Dermis blood vessel endothelial cell (primary cell): ENCODE results near the gene RSRC2. TPM values are rescaled to one million over a fixed set of nuclear protein-coding genes. Genes with fewer than 3 reads are reported as not detected.
"Not testable (repeated sequence)": the region's sequence is repeated elsewhere in the genome, so short reads cannot be mapped to it uniquely, and the experiment has no call there.

Source experiments
- DNase-seq: peaks from one replicate; pipeline ENCODE4 v3.0.0; 2010
- total RNA-seq: library from RNA; depleted of rRNA; stranded (reverse); fragments of >200 nt; gene quantifications from 2 replicates; pipeline ENCODE4 v1.2.3, GENCODE V29; 2014

Gene RSRC2
- total RNA-seq, 1 donor from 2014 or later, result 49.5 TPM

GRCh38 chr12:122484385-122484784 lies 42.4 kb downstream of the RSRC2 start:
- DNase-seq, result not testable (repeated sequence)

DNA sequence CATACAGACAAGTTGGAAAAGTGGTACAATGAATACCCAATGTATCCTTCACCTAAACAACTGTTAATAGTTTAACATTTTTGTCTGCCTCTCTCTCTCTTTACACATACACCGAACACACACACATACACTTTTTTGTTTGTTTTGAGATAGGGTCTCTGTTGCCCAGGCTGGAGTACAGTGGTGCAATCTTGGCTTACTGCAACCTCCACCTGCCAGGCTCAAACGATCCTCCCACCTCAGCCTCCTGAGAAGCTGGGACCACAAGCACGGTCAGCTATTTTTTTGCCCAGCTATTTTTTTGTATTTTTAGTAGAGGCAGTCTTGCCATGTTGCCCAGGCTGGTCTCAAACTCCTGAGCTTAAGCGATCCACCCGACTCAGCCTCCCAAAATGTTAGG lies 42.8 kb downstream of the RSRC2 start:
- no peak for DNase-seq

DNA sequence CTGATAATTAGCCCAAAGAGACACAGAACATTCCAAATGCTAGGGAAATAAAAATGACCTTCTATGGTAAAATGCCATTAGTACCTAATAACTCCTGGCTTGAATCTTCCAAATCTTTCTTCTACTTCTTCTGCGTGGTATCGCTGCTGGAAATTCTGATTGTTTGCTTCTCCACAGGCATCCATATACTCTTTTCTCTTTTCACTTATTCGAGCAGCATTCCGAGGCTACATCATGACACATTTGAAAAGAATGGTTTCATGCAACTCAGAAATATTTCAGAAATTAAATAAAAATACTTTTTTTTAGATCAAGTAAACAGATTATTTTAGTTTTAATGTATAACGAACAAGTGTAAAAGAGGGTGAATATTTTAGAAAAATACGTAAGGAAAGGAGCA lies 44.9 kb downstream of the RSRC2 start:
- no peak for DNase-seq

DNA sequence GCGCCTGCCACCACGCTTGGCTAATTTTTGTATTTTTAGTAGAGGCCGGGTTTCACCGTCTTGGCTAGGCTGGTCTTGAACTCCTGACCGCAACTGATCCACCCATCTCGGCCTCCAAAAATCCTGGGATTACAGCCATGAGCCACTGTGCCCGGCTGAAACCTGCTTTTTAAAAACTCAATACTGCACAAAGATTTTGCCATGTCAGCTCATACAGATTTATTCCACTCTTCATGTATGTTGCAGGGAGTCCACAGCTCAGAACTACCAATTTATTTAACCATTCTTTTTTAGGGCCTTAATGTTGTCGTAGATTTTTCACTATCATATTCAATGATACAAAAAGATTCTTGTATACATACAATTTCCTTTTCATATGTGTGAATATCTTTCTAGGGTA lies 46.0 kb downstream of the RSRC2 start:
- no peak for DNase-seq

DNA sequence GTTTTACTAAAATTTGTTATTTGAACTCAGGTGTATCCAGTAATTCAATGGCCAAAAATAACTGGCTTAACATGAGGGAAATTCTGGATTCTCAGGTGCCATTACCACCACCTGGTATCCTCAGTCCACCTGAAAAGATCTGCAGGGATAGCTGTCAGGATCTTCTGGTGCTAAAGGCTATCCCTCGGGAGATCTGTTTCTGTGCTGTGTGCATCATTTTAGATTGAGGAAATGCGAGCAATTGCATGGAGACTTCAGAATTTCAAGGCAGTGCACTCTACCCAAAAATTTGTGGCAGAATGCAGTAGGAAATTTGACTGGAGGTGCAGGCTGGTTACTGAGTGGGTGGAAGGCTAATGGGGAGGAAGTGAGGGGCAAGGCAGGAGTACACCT lies 52.4 kb downstream of the RSRC2 start:
- no peak for DNase-seq

DNA sequence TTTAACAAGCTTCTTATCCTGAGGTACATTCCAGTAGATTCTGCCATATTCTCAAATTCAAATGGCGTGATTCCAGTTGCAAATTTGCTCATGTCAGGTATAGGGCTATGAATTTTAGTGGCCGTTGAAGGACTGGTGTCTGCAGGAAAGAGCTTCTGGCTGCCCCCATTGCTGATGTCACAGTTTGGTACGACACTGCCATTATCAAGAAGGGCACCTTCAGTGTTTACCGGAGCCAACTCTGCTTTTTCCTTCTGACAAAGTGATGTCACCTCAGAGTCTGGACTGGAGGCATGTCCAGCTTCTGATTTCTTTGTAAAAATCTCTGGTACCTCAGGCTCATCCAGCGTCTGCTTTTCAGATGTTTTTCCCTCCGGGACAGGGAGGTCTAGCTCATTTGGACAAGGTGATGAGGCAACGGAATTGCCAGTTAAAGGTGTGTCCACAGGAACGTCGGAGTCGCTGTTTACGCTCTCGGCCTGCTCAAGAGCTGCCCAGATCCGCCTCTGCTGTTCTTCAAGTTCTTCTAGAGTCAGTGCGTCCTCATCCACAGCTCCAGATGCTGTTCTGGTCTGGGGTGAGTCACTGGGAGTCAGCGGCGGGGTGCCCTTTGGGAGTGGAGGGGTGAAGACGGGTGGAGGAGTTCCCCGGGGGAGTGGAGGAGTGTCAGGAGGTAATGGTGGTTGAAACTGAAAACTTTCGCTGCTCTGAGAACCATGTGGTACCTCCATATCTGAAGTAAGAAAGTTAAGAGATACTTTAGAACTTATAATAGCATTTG lies 53.0 kb downstream of the RSRC2 start:
- no peak for DNase-seq

- DNase-seq, result peak; percentile 84
These were observed 55.2 kb downstream of the RSRC2 start for GRCh38 chr12:122471324-122472226.

GRCh38 chr12:122470576-122470975 lies 56.2 kb downstream of the RSRC2 start:
- not testable (repeated sequence) for DNase-seq

- not testable (repeated sequence) for DNase-seq
These were observed 56.9 kb downstream of the RSRC2 start for GRCh38 chr12:122469856-122470255.

DNA sequence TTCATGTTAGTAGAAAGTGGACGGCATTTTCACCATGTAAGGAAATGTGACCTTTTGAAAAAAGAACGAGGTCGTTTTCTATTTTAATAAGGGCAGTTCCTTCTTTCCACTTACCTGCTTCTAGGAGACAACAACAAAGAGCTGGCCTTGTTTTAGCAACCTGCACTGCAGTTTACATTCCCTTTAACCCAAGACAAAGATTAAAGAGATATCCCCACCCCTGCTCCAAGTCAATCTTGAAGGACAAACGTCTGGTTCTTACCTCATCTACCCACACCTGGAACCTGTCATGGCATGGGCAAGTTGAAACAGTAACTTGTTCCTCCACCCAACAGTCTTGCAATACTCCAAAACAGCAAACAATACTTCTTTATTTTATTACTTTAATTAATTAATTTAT lies 58.8 kb downstream of the RSRC2 start:
- DNase-seq, result no peak

GRCh38 chr12:122464317-122465042 lies 62.3 kb downstream of the RSRC2 start:
- DNase-seq, result peak; percentile 91

DNA sequence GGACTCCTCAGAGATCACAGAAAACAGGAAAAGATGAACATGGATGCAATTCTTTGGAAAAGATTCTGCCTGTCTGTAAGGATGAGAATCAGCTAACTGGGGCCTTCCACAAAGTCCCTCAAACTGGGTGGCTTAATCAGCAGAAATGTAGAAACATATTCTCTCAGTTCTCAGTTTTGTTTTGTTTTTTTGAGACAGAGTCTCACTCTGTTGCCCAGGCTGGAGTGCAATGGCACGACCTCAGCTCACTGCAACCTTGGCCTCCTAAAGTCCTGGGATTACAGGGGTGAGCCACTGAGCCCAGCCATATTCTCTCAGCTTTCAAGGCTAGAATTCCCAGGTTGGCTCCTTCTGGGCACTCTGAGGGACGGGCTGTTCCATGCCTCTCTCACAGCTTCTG lies 66.1 kb downstream of the RSRC2 start:
- no peak for DNase-seq

DNA sequence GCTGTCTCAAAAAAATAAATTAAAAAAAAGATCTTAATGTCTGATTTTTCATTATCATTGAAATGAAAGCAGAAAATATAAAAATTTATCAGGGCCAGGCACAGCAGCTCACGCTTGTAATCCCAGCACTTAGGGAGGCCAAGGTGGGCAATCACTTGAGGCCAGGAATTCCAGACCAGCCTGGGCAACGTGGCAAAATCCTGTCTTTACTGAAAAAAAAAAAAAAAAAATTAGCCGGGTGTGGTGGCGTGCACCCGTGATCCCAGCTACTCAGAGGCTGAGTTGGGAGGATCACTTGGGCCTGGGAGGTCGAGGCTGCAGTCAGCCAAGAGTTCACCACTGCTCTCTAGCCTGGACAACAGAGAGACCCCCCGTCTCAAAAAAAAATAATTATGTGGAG lies 66.7 kb downstream of the RSRC2 start:
- no peak for DNase-seq

DNA sequence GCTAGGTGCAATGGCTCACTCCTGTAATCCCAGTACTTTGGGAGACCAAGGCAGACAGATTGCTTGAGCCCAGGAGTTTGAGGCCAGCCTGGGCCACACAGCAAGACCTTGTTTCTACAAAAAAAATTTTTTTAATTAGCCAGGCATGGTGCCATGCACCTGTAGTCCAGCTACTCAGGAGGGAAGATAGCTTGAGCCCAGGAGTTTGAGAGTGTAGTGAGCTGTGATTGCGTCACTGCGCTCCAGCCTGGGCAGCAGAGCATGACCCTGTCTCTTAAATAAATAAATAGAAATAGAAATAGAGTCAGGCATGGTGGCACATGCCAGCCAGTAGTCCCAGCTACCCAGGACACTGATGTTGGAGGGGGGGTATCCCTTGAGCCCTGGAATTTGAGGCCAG lies 67.5 kb downstream of the RSRC2 start:
- DNase-seq, result no peak

GRCh38 chr12:122458105-122459035 lies 68.4 kb downstream of the RSRC2 start:
- no peak for DNase-seq

DNA sequence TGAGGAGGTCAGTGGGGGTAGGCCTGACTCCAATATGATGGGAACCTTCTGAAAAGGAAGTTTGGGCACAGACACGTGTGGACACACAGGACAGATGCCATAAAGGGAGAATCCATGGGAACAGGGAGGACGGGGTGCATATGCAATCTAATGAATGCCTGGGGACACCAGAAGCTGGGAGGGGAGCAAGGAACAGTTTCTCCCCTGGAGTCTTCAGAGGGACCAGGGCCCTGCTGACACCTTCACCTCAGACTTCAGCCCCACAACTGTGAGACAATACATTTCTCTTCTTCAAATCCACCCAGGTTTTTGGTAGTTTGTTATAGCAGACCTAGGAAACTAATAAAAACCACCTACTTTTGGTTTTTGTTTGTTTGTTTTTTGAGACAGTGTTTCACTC lies 69.1 kb downstream of the RSRC2 start:
- no peak for DNase-seq

GRCh38 chr12:122454739-122455138 lies 72.0 kb downstream of the RSRC2 start:
- no peak for DNase-seq

GRCh38 chr12:122454250-122454721 lies 72.5 kb downstream of the RSRC2 start:
- no peak for DNase-seq
